Activated gamma-delta T cell (primary cell): ENCODE data around the gene WNT3.
"Not testable (repeated sequence)": the region's sequence is repeated elsewhere in the genome, so short reads cannot be mapped to it uniquely, and the experiment has no call there.

Experiments
- DNase-seq: peaks from one replicate; lab custom pipeline; 2025; lab: John Stamatoyannopoulos, UW

Gene WNT3

DNA sequence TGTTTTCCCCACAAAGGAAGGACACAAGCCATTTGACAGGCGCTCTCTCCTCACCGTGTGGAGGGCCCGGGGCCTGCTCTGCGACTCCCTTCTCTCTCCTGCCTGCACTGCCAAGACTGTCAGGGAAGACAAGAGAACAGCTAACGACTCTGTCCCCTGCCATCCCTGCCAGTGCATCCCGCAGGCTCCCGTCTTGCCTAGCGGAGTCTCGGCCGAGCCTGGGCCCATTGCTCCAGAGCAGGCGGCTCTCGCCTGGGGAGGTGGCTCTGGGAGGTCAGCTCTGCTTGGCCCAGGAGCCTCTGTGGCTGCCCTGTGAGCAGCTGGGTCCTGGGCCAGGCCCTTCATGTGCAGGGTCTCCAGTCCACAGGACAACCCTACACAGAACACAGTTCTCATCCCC is 53.0 kb downstream of the WNT3 start:
- DNase-seq: no peak

GRCh38 chr17:46764709-46765401 is 53.6 kb downstream of the WNT3 start:
- no peak for DNase-seq

- no peak for DNase-seq
Measured at GRCh38 chr17:46764000-46764708, 54.3 kb downstream of the WNT3 start.

- DNase-seq: no peak
Measured at GRCh38 chr17:46763416-46763815, 55.1 kb downstream of the WNT3 start.

- no peak for DNase-seq
Measured at GRCh38 chr17:46759141-46759540, 59.4 kb downstream of the WNT3 start.

DNA sequence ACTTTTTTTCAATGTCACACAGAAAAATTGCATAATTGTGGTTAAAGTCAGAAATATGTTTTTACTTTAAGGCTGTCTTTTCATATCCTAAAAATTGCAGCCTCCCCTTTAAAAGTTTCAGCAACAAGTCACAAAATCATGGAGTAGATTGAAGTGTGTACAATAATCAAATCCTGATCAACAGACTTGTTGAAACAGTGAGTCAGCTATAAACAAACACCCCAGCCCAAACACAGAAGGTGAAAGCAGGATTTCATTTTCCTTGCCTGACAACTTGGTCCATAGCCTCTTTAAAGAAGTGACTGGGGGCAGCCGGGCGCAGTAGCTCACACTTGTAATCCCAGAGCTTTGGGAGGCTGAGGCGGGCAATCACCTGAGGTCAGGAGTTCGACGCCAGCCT is 59.9 kb downstream of the WNT3 start:
- DNase-seq: no peak

GRCh38 chr17:46757588-46757987 is 60.9 kb downstream of the WNT3 start:
- DNase-seq: not testable (repeated sequence)

DNA sequence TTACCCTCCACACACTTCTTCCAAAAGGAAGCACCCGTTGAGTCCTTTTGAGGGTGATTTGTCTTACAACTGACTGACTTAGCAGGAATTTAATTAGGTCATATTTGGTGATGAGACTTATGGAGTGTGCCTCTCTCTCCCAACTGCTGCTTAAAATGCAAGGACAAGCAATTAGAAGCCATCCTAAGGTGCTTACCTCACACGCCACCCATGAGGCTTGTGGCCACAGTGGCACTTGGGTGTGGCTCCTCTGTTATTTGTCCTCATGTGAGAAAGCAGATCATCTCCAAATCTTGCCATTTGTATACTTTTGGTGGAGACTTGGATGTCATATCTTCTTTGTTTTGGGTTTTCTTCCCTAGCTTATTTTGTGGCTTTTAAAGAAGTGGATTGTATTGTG is 61.6 kb downstream of the WNT3 start:
- no peak for DNase-seq

DNA sequence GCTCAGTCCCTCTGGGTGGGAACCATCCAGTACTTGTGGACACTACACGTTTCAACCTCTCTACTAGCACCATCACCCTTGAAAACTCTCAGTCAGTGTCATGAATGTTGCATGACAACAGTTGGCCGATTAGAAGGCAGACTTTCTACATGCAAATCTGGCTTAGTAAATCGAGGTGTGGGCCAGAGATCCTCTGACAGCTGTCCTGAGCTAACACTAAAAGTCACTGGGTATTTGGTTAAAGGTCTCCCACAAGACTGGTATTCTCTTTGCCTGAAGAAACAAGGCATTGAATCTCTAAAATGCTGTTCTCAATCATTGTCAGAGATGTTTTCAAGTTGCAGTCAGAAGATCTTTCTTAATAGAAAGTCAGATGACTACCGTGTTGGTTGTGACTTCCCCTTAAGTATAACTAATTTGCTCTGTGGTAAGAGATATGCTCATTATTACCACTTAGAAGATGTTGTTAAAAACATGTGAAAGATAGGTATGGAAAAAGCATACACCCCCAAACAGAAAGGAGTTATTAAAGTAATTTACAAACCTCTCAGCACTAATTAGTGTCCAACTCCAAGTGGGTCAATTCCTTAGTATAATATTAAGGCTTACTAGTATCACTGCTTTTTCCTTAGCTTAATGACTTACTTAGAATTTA is 62.3 kb downstream of the WNT3 start:
- no peak for DNase-seq

GRCh38 chr17:46753776-46754175 is 64.7 kb downstream of the WNT3 start:
- no peak for DNase-seq

DNA sequence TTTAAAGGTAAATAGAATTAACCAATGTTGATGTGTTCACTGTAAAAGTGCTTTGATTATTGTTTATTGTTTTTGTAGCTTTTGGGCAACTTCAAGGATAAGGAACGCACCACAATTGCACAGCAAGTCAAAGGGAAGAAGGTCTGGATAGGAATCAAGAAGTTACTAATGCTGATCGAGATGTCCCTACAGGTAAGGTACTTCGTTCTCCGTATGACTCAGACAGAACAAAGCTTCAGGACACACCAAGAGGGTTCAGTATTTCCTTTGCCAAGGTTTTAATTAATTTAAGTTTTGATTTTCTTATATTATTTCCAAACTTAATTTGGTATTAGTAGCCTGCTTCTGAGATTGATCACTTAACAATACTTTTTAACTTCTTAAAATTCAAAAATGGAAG is 67.1 kb downstream of the WNT3 start:
- DNase-seq: no peak

DNA sequence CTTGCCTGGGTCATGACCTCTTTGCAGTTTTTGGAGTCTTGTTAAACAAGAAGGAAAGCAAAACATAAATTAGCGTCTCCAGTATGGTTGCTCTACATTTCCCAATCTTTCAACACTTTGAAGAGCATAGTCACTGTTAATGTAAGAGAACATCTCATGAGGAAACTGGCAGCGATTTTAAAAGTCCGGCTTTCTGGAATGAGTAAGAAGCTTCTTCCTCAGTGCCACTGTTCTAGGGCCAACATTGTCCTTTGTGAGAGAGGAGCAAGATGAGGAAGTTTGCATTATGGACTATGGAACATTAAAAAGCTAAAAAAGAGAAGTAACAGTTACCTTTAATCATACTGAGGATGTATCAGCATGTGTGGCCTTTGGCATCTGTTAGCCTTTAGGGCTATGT is 73.1 kb downstream of the WNT3 start:
- DNase-seq: no peak

GRCh38 chr17:46744441-46744840 is 74.1 kb downstream of the WNT3 start:
- no peak for DNase-seq

GRCh38 chr17:46742565-46743270 is 75.8 kb downstream of the WNT3 start:
- DNase-seq: no peak

DNA sequence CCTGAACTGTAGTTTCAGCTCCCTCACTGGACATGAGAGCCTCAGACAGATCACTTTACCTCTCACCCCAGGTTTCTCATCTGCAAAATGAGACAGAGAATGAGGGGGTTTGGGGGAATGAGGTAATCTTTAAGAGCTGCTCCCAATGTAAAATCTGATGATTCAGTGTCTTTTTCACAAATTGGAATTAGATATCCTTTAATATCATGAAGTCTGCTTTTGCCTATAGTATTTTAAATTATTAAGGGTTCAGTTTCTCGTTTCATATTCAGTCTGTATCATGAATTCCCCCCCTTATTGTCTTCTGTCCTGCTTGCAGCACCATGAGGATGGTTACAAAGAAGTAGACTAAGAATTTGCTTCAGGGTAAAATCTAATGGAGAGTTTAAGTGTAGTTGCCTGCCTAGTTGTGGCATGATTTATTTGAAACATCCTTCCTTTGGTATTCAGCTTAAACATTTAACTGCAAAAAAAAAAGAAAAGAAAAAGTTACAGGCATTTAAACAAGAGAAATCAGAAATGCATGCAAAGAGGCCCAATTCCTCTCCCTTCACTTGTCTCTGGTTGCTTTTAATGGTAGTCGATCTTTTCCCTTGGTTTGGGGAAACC is 77.3 kb downstream of the WNT3 start:
- no peak for DNase-seq

GRCh38 chr17:46739982-46740381 is 78.5 kb downstream of the WNT3 start:
- no peak for DNase-seq

DNA sequence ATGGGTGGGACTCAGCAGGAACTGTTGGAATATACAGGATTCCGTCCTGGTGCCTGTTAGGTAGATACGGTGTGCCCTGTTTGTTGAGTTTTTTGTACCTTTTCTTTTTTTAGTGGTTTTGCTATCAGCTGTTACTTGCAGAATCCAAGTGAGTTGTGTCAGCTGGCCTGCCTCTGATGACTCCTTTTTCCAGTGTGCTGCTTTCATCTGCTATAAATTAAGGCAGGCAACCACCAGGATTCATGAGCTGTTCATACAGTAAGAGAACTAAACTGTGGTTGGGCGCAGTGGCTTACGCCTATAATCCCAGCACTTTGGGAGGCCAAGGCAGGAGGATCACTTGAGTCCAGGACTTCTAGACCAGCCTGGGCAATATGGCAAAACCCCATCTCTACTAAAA is 79.9 kb downstream of the WNT3 start:
- DNase-seq: no peak

GRCh38 chr17:46737326-46737725 is 81.2 kb downstream of the WNT3 start:
- no peak for DNase-seq

DNA sequence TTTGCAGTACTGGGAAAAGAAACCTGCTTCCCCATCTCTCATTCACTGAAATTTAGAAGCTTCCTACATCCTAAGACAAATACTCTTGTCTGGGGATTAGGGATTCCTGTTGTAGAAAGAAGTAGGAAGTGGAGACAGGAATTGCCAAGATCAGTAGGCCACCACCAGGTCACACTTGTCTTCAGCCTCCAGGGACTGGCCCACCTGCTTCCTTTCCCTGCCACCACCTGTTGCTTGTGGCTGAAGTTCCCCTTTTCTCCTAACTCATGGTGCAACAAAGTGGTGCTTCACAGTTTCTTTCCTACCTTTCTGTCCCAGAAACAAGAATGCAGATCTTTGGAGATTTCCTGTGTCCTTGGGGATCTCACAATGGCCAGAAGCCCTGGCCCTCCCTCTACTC is 82.4 kb downstream of the WNT3 start:
- no peak for DNase-seq

DNA sequence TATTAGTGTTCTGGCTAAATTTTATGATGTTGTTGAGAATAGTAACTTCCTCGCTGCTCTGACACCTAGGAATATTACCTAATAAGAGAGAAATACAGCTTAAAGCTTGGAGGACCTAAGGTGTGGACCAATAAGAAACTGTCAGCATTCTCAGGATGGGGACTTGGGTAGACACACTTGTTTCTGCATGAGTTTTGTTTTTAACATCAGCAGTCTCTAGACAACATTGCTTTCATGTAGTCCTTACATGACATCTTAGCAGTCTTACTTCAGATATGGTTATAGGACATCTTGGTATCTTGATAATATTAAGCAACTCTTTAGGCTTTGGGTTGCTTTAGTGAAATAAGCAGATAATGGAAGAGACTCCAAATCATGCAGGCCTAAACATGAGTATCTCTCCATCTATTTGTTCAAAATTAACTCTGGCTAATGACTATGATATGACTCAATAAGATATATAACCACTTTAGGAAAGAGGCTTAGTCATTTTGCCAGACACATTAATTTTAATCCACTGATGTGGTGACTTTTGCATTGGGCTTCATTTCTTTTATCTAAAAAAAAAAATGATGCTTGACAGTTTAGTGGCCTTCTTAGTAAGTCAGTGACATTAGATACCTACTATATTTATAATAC is 84.5 kb downstream of the WNT3 start:
- DNase-seq: no peak

DNA sequence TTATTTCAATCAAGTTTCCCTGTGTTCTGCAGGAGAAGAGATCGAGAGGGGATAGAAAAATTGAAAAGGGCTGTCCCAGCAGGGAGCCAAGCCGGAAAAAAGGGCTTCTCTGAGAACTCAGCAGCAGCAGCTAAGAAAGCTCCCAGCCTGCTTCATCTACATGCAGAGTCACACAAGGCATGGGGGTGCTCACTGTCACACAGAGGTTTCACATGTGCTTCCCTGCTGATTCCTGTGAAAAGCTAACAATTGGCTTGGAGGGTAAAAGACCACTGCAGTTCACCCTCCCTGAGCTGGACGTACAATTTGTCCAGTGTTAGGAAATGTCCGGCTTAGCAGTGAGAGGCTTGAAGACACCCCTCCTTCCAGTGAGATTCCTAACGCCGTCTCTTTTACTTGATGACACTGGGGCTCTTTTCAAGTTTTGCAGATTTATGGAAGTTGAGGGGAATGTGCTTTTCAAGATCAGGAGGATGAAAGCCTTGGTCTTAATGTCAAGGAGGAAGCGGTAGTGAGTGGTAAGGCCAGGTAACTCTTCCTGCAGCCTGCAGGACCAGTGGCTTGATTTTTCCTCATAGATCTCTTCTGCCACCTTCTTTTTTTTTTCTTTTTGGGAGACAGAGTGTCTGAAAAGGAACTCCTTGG is 85.6 kb downstream of the WNT3 start:
- DNase-seq: no peak
